Adipose tissue (tissue), 3 donors: Measurements from ENCODE around the gene PHB1. TPM values are rescaled to one million over a fixed set of nuclear protein-coding genes. Genes with fewer than 3 reads are reported as not detected.

ENCODE experiments used
- H3K27ac ChIP-seq: one replicate; pipeline ENCODE4 v1.5.1; 2013; ENCODE audit warnings: low read depth, low read length
- WGBS, 3 donors: extraction: QIAGEN DNeasy Blood & Tissue Kit; methylation state at CpG; one replicate each; pipeline ENCODE4 v1.1.7; 2013; 5-methylcytosine and 5-hydroxymethylcytosine counted together
- polyA plus RNA-seq, 3 donors: library from polyadenylated mRNA; stranded (reverse); fragments of 200-250 nt; gene quantifications; one replicate each; pipeline ENCODE4 v1.2.3, GENCODE V29; 2013
- donor health status: healthy with polysubstance abuse.
- donor health status: Bipolar disorder and iron deficiency.
- donor health status: healthy.

PHB1 gene
- polyA plus RNA-seq, 3 donors, result 85.7 to 212 (median 133) TPM

- no peak overlapping the region for H3K27ac ChIP-seq
- 92 to 97% (median 92%) methylated on average over 2 of the region's 2 CpGs for WGBS, 3 donors
Measured at GRCh38 chr17:49364119-49364518, 50.6 kb downstream of the PHB1 start.

- WGBS, 3 donors, result 88 to 94% (median 94%) methylated on average over 4 of the region's 4 CpGs
- no peak overlapping the region for H3K27ac ChIP-seq
Measured at GRCh38 chr17:49363251-49363650, 51.4 kb downstream of the PHB1 start.

DNA sequence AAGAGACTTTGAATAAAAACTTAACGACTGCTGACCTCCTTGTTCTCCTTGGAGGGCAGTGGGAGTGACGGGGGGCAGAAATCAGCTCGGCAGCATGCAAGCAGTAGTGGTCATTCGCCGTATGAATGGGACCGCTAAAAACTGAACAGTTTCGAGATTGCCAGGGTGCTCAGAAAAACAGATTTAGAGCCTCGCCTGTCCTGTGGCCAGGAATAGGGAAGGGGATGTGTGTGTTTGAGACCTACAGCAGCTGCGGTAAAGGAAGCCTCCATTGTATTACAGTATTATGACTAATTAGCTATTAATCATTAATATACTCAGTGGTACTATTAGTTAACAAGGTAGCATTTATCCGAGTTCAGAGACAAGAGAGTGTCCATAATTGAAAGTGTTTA lies 52.0 kb downstream of the PHB1 start:
- H3K27ac ChIP-seq, result no peak overlapping the region
- 14 to 16% (median 15%) methylated on average over 10 of the region's 10 CpGs for WGBS, 3 donors

- WGBS, 3 donors, result 0% methylated on average over 36 to 104 of the region's 106 CpGs
- peak within 1 kb of the TSS; percentile 56 for H3K27ac ChIP-seq
Measured at GRCh38 chr17:49361902-49362722, 52.6 kb downstream of the PHB1 start, which contains the start of gene ZNF652. ZNF652 (minus strand) TSS chr17:49362250; CDS start chr17:49317725, 44,525 bp downstream.

GRCh38 chr17:49361129-49361901 lies 53.4 kb downstream of the PHB1 start:
- 0 to 1% (median 1%) methylated on average over 41 to 52 of the region's 52 CpGs for WGBS, 3 donors
- peak overlapping the region; percentile 56 for H3K27ac ChIP-seq

GRCh38 chr17:49360796-49361128 lies 53.9 kb downstream of the PHB1 start:
- 2 to 3% (median 2%) methylated on average over 8 of the region's 8 CpGs for WGBS, 3 donors
- no peak overlapping the region for H3K27ac ChIP-seq

- 7 to 18% (median 17%) methylated on average over 8 of the region's 8 CpGs for WGBS, 3 donors
- no peak overlapping the region for H3K27ac ChIP-seq
Measured at GRCh38 chr17:49359990-49360795, 54.5 kb downstream of the PHB1 start.

- WGBS, 3 donors, result 32 to 54% (median 48%) methylated on average over 4 of the region's 4 CpGs
- H3K27ac ChIP-seq, result no peak overlapping the region
Measured at GRCh38 chr17:49358641-49359247, 55.9 kb downstream of the PHB1 start.

DNA sequence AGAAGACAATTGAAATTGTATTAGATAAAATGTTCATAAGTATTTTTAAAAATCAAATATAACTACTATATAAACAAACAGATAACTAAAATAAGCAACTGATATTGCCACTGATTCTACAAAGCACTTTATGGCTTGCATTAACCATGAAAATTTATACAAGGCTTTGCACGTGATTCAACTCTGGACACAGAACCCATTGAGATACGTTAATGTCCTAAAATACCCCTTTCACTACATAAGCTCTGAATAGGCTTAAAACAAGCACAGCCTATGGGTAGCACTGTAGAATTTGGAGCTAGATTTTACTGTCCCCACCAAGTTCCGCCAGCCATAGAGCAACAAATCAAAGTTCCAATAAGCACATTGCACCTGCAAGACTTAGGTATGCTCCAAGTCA lies 57.2 kb downstream of the PHB1 start:
- WGBS, 3 donors, result 39 to 83% (median 83%) methylated on average over 3 of the region's 3 CpGs
- no peak overlapping the region for H3K27ac ChIP-seq

GRCh38 chr17:49356320-49356719 lies 58.4 kb downstream of the PHB1 start:
- H3K27ac ChIP-seq, result no peak overlapping the region

More at GRCh38 chr17:49356320-49356719, 58.4 kb downstream of the PHB1 start:
- WGBS, 3 donors, result 67 to 94% (median 91%) methylated on average over 5 of the region's 5 CpGs

Other genes with a start within 250 kb of the PHB1 start
- 1 to 10 TPM in 1 of 3 donors, under 1 TPM in 1, not detected in 1; 0.79 to 1.8 TPM for gene GNGT2, start 204.3 kb downstream of the PHB1 start, polyA plus RNA-seq
- 10 to 100 TPM in 1 of 3 donors, 1 to 10 TPM in 2; 1.7 to 12.1 (median 5.5) TPM for gene ABI3, start 204.2 kb downstream of the PHB1 start, polyA plus RNA-seq
- gene PHOSPHO1, start 184.1 kb downstream of the PHB1 start, polyA plus RNA-seq, result 1 to 10 TPM in 2 of 3 donors, not detected in 1; 1.2 to 2.4 TPM
- 10 to 100 TPM in 1 of 3 donors, 1 to 10 TPM in 2; 4.2 to 10.3 (median 4.6) TPM for gene ZNF652, start 52.6 kb downstream of the PHB1 start, polyA plus RNA-seq
- gene NGFR, start 80.4 kb upstream of the PHB1 start, polyA plus RNA-seq, result 10 to 100 TPM in 2 of 3 donors, 1 to 10 TPM in 1; 2.0 to 55.6 (median 36.7) TPM
- 1 to 10 TPM in 2 of 3 donors, under 1 TPM in 1; 0.26 to 6.1 (median 1.5) TPM for gene NXPH3, start 161.0 kb upstream of the PHB1 start, polyA plus RNA-seq